ENCODE measurements around the gene SLC24A3. TPM values are rescaled to one million over a fixed set of nuclear protein-coding genes. Genes with fewer than 3 reads are reported as not detected.

SLC24A3 gene
- total RNA-seq, 2 experiments from 2014 or later: not detected

GRCh38 chr20:19492687-19493336, 280.4 kb downstream of the SLC24A3 start:
- CTCF ChIA-PET (ENCODE audit: unreplicated experiment): no interaction called here
- Histone ChIP-seq H3K4me3 (ENCODE audit: low read depth, low read length, poor library complexity, severe bottlenecking) (no peak overlapping the region), H3K79me2 (ENCODE audit: insufficient read depth, low read depth, low read length) (no peaks in the 10 kb centered on the region), H3K36me3 (ENCODE audit: insufficient read depth, low read length) (no peaks in the 10 kb centered on the region), H4K20me1 (ENCODE audit: insufficient read depth, low read length) (no peaks in the 10 kb centered on the region), H3K9me3 (ENCODE audit: low read length) (no peaks in the 10 kb centered on the region), H3K4me1 (ENCODE audit: insufficient read depth, low read length, poor library complexity, severe bottlenecking) (no peaks in the 10 kb centered on the region), H3K27ac (ENCODE audit: low read depth, low read length, poor library complexity, severe bottlenecking) (no peak overlapping the region), H3K4me2 (ENCODE audit: low read length) (no peak overlapping the region), H2AFZ (ENCODE audit: low read length) (no peak overlapping the region), H3K9me2 (ENCODE audit: insufficient read depth, low read length) (no peaks in the 10 kb centered on the region)
- TF ChIP-seq EZH2phosphoT487 (IDR thresholded peaks at IDR 0.05; ENCODE audit: borderline replicate concordance, low read depth, low read length) (no peak), CTCF (conservative IDR thresholded peaks at IDR 0.05; ENCODE audit: low read length) (no peak)
- POLR2A ChIA-PET: no interaction called here
- no TSS peak for BruUV-seq (replicated peaks)
- no peak for DNase-seq (ENCODE audit: low spot score)
- intact Hi-C loops (cut with micrococcal nuclease; ENCODE audit: unreplicated experiment): no loop called here

GRCh38 chr20:19493794-19494495, 281.5 kb downstream of the SLC24A3 start:
- Histone ChIP-seq H3K4me3 (ENCODE audit: low read depth, low read length, poor library complexity, severe bottlenecking) (no peak overlapping the region), H3K4me1 (ENCODE audit: insufficient read depth, low read length, poor library complexity, severe bottlenecking) (no peaks in the 10 kb centered on the region), H3K9me2 (ENCODE audit: insufficient read depth, low read length) (no peaks in the 10 kb centered on the region), H2AFZ (ENCODE audit: low read length) (no peak overlapping the region), H3K27ac (ENCODE audit: low read depth, low read length, poor library complexity, severe bottlenecking) (no peak overlapping the region), H3K4me2 (ENCODE audit: low read length) (no peak overlapping the region), H3K79me2 (ENCODE audit: insufficient read depth, low read depth, low read length) (no peaks in the 10 kb centered on the region), H4K20me1 (ENCODE audit: insufficient read depth, low read length) (no peaks in the 10 kb centered on the region), H3K36me3 (ENCODE audit: insufficient read depth, low read length) (no peaks in the 10 kb centered on the region), H3K9me3 (ENCODE audit: low read length) (no peaks in the 10 kb centered on the region)
- ChIA-PET POLR2A (no interaction called here), CTCF (ENCODE audit: unreplicated experiment) (no interaction called here)
- no peak for TF ChIP-seq CTCF (conservative IDR thresholded peaks at IDR 0.05; ENCODE audit: low read length)
- TF ChIP-seq EZH2phosphoT487 (IDR thresholded peaks at IDR 0.05; ENCODE audit: borderline replicate concordance, low read depth, low read length): no peak
- intact Hi-C loops (cut with micrococcal nuclease; ENCODE audit: unreplicated experiment): no loop called here
- no peak for DNase-seq (ENCODE audit: low spot score)
- no TSS peak for BruUV-seq (replicated peaks)

Measured in OCI-LY7 (cell line).